Measurements from ENCODE around the gene CORO1C. TPM values are rescaled to one million over a fixed set of nuclear protein-coding genes. Genes with fewer than 3 reads are reported as not detected.

The CORO1C gene
- total RNA-seq, 1 experiment from 2014 or later = 14.9 TPM

DNA sequence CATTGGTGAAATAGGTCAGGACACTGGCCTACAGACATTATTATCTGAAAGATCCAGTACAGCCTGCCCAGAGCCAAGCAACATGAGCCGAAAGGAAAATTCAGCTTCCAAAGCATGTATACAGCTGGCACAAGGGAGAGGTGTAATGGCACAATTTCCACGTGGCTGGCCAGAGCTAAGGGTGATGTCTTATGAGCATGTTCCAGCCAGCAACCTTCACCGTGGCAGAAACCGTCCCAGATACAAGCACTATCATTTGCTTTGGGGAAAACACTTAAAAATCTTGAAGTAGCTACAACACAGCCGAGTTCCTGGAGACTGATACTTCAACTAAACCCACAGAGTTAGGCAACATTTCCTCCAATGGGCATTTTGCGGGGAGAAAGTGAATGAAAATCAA, 44.5 kb downstream of the CORO1C start:
- Histone ChIP-seq H2AFZ (ENCODE audit: low read length) (no peak overlapping the region), H3K9ac (ENCODE audit: low read length) (no peak overlapping the region), H4K20me1 (ENCODE audit: insufficient read depth, low read depth, low read length) (no peaks in the 10 kb centered on the region), H3K9me2 (replicated peaks; ENCODE audit: insufficient read depth, low read length) (no peaks in the 10 kb centered on the region), H3K36me3 (ENCODE audit: insufficient read depth, low read length) (no peaks in the 10 kb centered on the region), H3K4me3 (ENCODE audit: low read length) (no peak overlapping the region), H3K4me1 (ENCODE audit: low read length) (peaks cover 25% of the 10 kb centered on the region), H3K27me3 (ENCODE audit: low read length) (no peaks in the 10 kb centered on the region), H3K4me2 (ENCODE audit: low read depth, low read length, poor library complexity, severe bottlenecking) (no peak overlapping the region), H3K79me2 (ENCODE audit: low read length) (no peaks in the 10 kb centered on the region), H3K9me3 (ENCODE audit: low read length) (no peaks in the 10 kb centered on the region), H3K27ac (ENCODE audit: low read length) (no peak overlapping the region)
- no peak for DNase-seq

DNA sequence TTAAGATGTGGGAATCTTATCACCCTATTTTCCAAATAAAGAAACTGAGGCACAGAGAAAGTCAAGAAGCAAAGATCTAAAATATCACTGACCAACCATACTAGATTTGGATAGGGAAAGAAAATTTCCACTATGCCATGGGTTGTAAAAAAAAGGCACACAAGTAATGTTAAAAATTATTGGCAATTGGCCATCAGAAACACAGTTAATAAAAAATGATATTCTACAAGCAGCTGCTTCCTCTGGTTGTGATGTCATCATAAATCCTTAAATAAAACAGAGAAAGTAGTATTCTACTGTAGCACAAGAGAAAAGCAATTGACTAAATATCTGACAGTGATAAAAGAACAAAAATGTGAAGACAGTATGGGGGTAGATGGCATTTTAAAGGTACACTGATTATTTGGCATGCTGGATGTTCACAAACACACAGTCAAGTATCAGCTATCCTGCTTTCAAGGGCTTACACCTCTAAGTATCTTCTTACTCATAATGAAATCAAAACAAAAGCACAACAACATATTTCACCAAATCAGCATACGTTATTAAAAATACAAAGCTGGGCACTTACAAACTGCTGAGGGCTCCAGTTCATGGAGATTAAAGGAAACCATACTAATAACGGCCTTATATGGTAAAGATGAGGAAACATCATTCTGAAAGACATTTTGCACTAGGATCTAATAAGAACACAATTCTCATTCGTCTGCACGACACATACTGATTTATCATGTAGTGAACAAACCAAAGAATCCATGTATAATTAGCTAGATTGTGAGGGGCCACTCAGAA, 45.7 kb downstream of the CORO1C start:
- Histone ChIP-seq H3K79me2 (ENCODE audit: low read length) (no peaks in the 10 kb centered on the region), H3K9me3 (ENCODE audit: low read length) (no peaks in the 10 kb centered on the region), H3K4me2 (ENCODE audit: low read depth, low read length, poor library complexity, severe bottlenecking) (no peak overlapping the region), H3K9ac (ENCODE audit: low read length) (no peak overlapping the region), H4K20me1 (ENCODE audit: insufficient read depth, low read depth, low read length) (no peaks in the 10 kb centered on the region), H3K27ac (ENCODE audit: low read length) (no peak overlapping the region), H3K4me3 (ENCODE audit: low read length) (no peak overlapping the region), H2AFZ (ENCODE audit: low read length) (no peak overlapping the region), H3K36me3 (ENCODE audit: insufficient read depth, low read length) (no peaks in the 10 kb centered on the region), H3K9me2 (replicated peaks; ENCODE audit: insufficient read depth, low read length) (no peaks in the 10 kb centered on the region), H3K4me1 (ENCODE audit: low read length) (peaks cover 14% of the 10 kb centered on the region), H3K27me3 (ENCODE audit: low read length) (no peaks in the 10 kb centered on the region)
- DNase-seq = no peak

DNA sequence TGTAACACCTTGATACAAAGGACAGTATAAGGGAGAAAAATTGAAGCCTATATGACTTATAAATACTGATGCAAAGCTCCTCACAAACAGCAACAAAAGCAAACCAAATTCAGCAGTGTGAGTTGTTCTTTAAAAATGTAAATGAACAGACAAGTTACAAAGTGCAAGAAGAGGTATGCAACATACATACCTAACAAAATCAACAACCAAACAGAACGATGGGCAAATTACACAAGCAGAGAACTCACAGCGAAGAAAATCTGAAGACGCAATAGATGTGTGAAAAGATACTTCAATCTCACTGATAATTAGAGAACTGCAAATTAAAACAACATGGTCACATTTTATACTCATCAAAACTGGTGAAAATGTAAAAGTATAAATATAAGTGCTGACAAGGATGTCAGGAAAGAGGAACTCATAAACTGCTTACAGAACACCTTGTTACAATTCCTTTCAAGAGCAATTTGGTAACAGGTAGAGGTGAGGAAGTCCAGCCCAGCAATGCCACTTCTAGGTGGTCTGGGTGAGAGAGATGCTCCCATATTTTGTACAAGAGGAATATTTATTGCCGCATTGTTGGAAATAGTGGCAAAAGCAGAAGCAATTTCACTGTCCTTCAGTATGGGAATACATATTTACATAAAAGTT, 47.3 kb downstream of the CORO1C start:
- Histone ChIP-seq H3K27me3 (ENCODE audit: low read length) (no peaks in the 10 kb centered on the region), H3K27ac (ENCODE audit: low read length) (no peak overlapping the region), H3K79me2 (ENCODE audit: low read length) (no peaks in the 10 kb centered on the region), H4K20me1 (ENCODE audit: insufficient read depth, low read depth, low read length) (peaks cover 6% of the 10 kb centered on the region; the same call in 1 of the 2 replicates), H3K36me3 (ENCODE audit: insufficient read depth, low read length) (no peaks in the 10 kb centered on the region), H3K4me1 (ENCODE audit: low read length) (no peaks in the 10 kb centered on the region), H2AFZ (ENCODE audit: low read length) (no peak overlapping the region), H3K9me2 (replicated peaks; ENCODE audit: insufficient read depth, low read length) (no peaks in the 10 kb centered on the region), H3K9me3 (ENCODE audit: low read length) (no peaks in the 10 kb centered on the region), H3K9ac (ENCODE audit: low read length) (no peak overlapping the region), H3K4me3 (ENCODE audit: low read length) (no peak overlapping the region), H3K4me2 (ENCODE audit: low read depth, low read length, poor library complexity, severe bottlenecking) (no peak overlapping the region)
- DNase-seq = no peak

GRCh38 chr12:108681317-108681716, 50.0 kb downstream of the CORO1C start:
- no peaks in the 10 kb centered on the region for H3K79me2 ChIP-seq (ENCODE audit: low read length)
- H3K27me3 ChIP-seq (ENCODE audit: low read length) = no peaks in the 10 kb centered on the region
- H3K9me3 ChIP-seq (ENCODE audit: low read length) = no peaks in the 10 kb centered on the region
- peaks cover 6% of the 10 kb centered on the region; the same call in 1 of the 2 replicates for H4K20me1 ChIP-seq (ENCODE audit: insufficient read depth, low read depth, low read length)
- no peak overlapping the region for H3K4me2 ChIP-seq (ENCODE audit: low read depth, low read length, poor library complexity, severe bottlenecking)
- H3K9ac ChIP-seq (ENCODE audit: low read length) = no peak overlapping the region
- no peak overlapping the region for H3K4me3 ChIP-seq (ENCODE audit: low read length)
- H3K4me1 ChIP-seq (ENCODE audit: low read length) = no peaks in the 10 kb centered on the region
- H3K27ac ChIP-seq (ENCODE audit: low read length) = no peak overlapping the region
- no peaks in the 10 kb centered on the region for H3K36me3 ChIP-seq (ENCODE audit: insufficient read depth, low read length)
- no peak for DNase-seq
- no peak overlapping the region for H2AFZ ChIP-seq (ENCODE audit: low read length)
- no peaks in the 10 kb centered on the region for H3K9me2 ChIP-seq (replicated peaks; ENCODE audit: insufficient read depth, low read length)

- Histone ChIP-seq H3K9me3 (ENCODE audit: low read length) (no peaks in the 10 kb centered on the region), H3K36me3 (ENCODE audit: insufficient read depth, low read length) (no peaks in the 10 kb centered on the region), H3K79me2 (ENCODE audit: low read length) (no peaks in the 10 kb centered on the region), H2AFZ (ENCODE audit: low read length) (no peak overlapping the region), H3K4me1 (ENCODE audit: low read length) (no peaks in the 10 kb centered on the region), H3K9ac (ENCODE audit: low read length) (no peak overlapping the region), H4K20me1 (ENCODE audit: insufficient read depth, low read depth, low read length) (peaks cover 6% of the 10 kb centered on the region; the same call in 1 of the 2 replicates), H3K27ac (ENCODE audit: low read length) (no peak overlapping the region), H3K27me3 (ENCODE audit: low read length) (no peaks in the 10 kb centered on the region), H3K4me2 (ENCODE audit: low read depth, low read length, poor library complexity, severe bottlenecking) (no peak overlapping the region), H3K4me3 (ENCODE audit: low read length) (no peak overlapping the region), H3K9me2 (replicated peaks; ENCODE audit: insufficient read depth, low read length) (no peaks in the 10 kb centered on the region)
- no peak for DNase-seq
Measured at GRCh38 chr12:108679106-108679681, 52.1 kb downstream of the CORO1C start.

- no peak overlapping the region for H3K27ac ChIP-seq (ENCODE audit: low read length)
- H3K36me3 ChIP-seq (ENCODE audit: insufficient read depth, low read length) = no peaks in the 10 kb centered on the region
- H3K9me3 ChIP-seq (ENCODE audit: low read length) = no peaks in the 10 kb centered on the region
- no peaks in the 10 kb centered on the region for H3K9me2 ChIP-seq (replicated peaks; ENCODE audit: insufficient read depth, low read length)
- H4K20me1 ChIP-seq (ENCODE audit: insufficient read depth, low read depth, low read length) = peaks cover 6% of the 10 kb centered on the region; the same call in 1 of the 2 replicates
- no peak overlapping the region for H3K9ac ChIP-seq (ENCODE audit: low read length)
- no peaks in the 10 kb centered on the region for H3K27me3 ChIP-seq (ENCODE audit: low read length)
- H3K4me3 ChIP-seq (ENCODE audit: low read length) = no peak overlapping the region
- H3K4me2 ChIP-seq (ENCODE audit: low read depth, low read length, poor library complexity, severe bottlenecking) = no peak overlapping the region
- no peaks in the 10 kb centered on the region for H3K4me1 ChIP-seq (ENCODE audit: low read length)
- no peaks in the 10 kb centered on the region for H3K79me2 ChIP-seq (ENCODE audit: low read length)
- no peak for DNase-seq
- no peak overlapping the region for H2AFZ ChIP-seq (ENCODE audit: low read length)
Measured at GRCh38 chr12:108678104-108678730, 53.1 kb downstream of the CORO1C start.

DNA sequence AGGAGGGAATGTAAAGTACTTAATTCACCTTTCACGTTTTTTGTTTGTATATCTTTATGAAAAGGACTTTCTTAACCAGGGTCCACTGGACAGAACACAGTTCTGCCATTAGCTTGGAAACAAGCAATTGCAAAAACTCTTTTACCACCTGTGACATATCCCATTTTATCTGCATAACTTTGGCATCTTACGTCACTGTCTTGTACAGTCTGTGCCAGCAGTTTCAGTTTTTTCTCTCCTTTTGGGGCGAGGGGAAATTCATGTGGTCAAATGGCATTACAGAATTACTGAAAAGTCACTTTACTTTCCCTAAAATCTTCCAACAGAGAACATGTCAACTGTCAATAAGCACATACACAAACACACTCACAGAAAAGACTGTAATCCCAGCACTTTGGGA, 53.9 kb downstream of the CORO1C start:
- Histone ChIP-seq H3K27ac (ENCODE audit: low read length) (no peak overlapping the region), H3K9ac (ENCODE audit: low read length) (no peak overlapping the region), H4K20me1 (ENCODE audit: insufficient read depth, low read depth, low read length) (peaks cover 6% of the 10 kb centered on the region; the same call in 1 of the 2 replicates), H3K4me3 (ENCODE audit: low read length) (no peak overlapping the region), H3K79me2 (ENCODE audit: low read length) (no peaks in the 10 kb centered on the region), H3K4me1 (ENCODE audit: low read length) (no peaks in the 10 kb centered on the region), H3K27me3 (ENCODE audit: low read length) (no peaks in the 10 kb centered on the region), H3K9me2 (replicated peaks; ENCODE audit: insufficient read depth, low read length) (no peaks in the 10 kb centered on the region), H3K9me3 (ENCODE audit: low read length) (no peaks in the 10 kb centered on the region), H3K36me3 (ENCODE audit: insufficient read depth, low read length) (no peaks in the 10 kb centered on the region), H3K4me2 (ENCODE audit: low read depth, low read length, poor library complexity, severe bottlenecking) (no peak overlapping the region), H2AFZ (ENCODE audit: low read length) (no peak overlapping the region)
- DNase-seq = no peak

- H2AFZ ChIP-seq (ENCODE audit: low read length) = no peak overlapping the region
- no peaks in the 10 kb centered on the region for H3K9me2 ChIP-seq (replicated peaks; ENCODE audit: insufficient read depth, low read length)
- no peaks in the 10 kb centered on the region for H3K9me3 ChIP-seq (ENCODE audit: low read length)
- no peak overlapping the region for H3K4me3 ChIP-seq (ENCODE audit: low read length)
- no peak overlapping the region for H3K4me2 ChIP-seq (ENCODE audit: low read depth, low read length, poor library complexity, severe bottlenecking)
- H3K27ac ChIP-seq (ENCODE audit: low read length) = no peak overlapping the region
- H3K4me1 ChIP-seq (ENCODE audit: low read length) = no peaks in the 10 kb centered on the region
- H3K36me3 ChIP-seq (ENCODE audit: insufficient read depth, low read length) = no peaks in the 10 kb centered on the region
- no peaks in the 10 kb centered on the region for H3K79me2 ChIP-seq (ENCODE audit: low read length)
- no peak overlapping the region for H3K9ac ChIP-seq (ENCODE audit: low read length)
- no peaks in the 10 kb centered on the region for H3K27me3 ChIP-seq (ENCODE audit: low read length)
- peaks cover 6% of the 10 kb centered on the region; the same call in 1 of the 2 replicates for H4K20me1 ChIP-seq (ENCODE audit: insufficient read depth, low read depth, low read length)
- no peak for DNase-seq
Measured at GRCh38 chr12:108676707-108677106, 54.6 kb downstream of the CORO1C start.

Data from Karpas-422 (cell line).